Measurements from ENCODE around the gene CRELD1. TPM values are rescaled to one million over a fixed set of nuclear protein-coding genes. Genes with fewer than 3 reads are reported as not detected.

Gene CRELD1
- total and polyA plus RNA-seq, 9 of the 15 experiments (the other 6 are each of a cell fraction or from before 2014, with no cell fraction given) = 3.3 to 25.8 (median 16.5) TPM

DNA sequence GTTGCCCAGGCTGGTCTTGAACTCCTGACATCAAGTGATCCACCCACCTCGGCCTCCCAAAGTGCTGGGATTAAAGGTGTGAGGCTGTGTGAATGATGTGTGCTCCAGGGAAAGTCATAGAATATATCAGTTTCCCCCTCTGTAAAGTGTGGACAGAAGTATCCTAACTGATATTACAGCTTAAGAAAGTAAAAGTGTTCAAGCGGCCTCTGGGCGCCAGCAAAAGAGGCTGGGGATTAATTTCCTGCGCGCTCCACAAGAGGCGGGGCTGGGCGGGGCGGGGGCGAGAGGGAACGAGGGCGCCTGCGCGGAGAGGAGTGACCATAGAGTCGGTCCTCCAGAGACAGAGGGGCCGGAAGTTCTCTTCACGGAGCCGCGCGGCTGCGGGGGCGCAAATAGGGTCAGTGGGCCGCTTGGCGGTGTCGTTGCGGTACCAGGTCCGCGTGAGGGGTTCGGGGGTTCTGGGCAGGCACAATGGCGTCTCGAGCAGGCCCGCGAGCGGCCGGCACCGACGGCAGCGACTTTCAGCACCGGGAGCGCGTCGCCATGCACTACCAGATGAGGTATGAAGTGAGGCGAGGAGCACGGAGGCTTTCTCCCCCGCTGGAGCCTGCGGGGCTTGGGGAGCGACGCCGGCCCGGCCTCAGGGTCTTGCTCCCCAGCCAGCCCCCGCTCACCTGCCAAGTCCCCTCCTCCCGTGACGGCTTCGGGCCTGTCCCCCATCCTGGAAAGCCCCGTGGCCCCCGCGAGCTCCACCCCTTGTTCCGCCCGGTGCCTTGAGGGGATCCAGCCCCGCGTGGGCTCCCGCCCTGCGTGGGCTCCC lies 43.2 kb upstream of the CRELD1 start, which contains the start of gene JAGN1 (continued):
- TF ChIP-seq SAFB (IDR thresholded peaks at IDR 0.05; ENCODE audit: borderline replicate concordance, low read depth, low read length) (peak; percentile 98), TRIM28 (IDR thresholded peaks at IDR 0.05) (peak; percentile 33; the same call in 1 of the 2 replicates), SPI1 (IDR thresholded peaks at IDR 0.05; ENCODE audit: borderline replicate concordance, low read depth, low read length) (no peak), SIN3A (IDR thresholded peaks at IDR 0.05; ENCODE audit: borderline replicate concordance in 2 of 2, control insufficient read depth in 1 of 2, low read depth in 2 of 2, low read length in 2 of 2) (peak; percentile 59 to 80; a peak in 2 of 4 replicates), ZBTB7A (IDR thresholded peaks at IDR 0.05; ENCODE audit: borderline replicate concordance, control insufficient read depth, low read depth, low read length) (peak; percentile 69), MAFK (IDR thresholded peaks at IDR 0.05; ENCODE audit: low read length) (no peak), ZSCAN32 (CRISPR knock-in tag; IDR thresholded peaks at IDR 0.05) (no peak), MCM5 (IDR thresholded peaks at IDR 0.05; ENCODE audit: low read depth) (no peak), MECOM (CRISPR knock-in tag; IDR thresholded peaks at IDR 0.05) (no peak), NCOA4 (IDR thresholded peaks at IDR 0.05; ENCODE audit: partially characterized antibody) (no peak), MCM3 (IDR thresholded peaks at IDR 0.05) (no peak), CBFA2T2 (conservative IDR thresholded peaks at IDR 0.05) (no peak), SIX5 (IDR thresholded peaks at IDR 0.05; ENCODE audit: borderline replicate concordance in 1 of 2, insufficient read depth in 1 of 2, low read depth in 1 of 2, low read length in 2 of 2) (no peak), FIP1L1 (IDR thresholded peaks at IDR 0.05; ENCODE audit: low read depth, low read length, poor library complexity, severe bottlenecking) (peak; percentile 56), SNIP1 (IDR thresholded peaks at IDR 0.05; ENCODE audit: low read depth) (peak; percentile 91), RBFOX2 (IDR thresholded peaks at IDR 0.05; ENCODE audit: low read depth, low read length) (peak; percentile 96), ZNF253 (CRISPR knock-in tag; conservative IDR thresholded peaks at IDR 0.05) (no peak)
- TF ChIP-seq, protein P1, sequence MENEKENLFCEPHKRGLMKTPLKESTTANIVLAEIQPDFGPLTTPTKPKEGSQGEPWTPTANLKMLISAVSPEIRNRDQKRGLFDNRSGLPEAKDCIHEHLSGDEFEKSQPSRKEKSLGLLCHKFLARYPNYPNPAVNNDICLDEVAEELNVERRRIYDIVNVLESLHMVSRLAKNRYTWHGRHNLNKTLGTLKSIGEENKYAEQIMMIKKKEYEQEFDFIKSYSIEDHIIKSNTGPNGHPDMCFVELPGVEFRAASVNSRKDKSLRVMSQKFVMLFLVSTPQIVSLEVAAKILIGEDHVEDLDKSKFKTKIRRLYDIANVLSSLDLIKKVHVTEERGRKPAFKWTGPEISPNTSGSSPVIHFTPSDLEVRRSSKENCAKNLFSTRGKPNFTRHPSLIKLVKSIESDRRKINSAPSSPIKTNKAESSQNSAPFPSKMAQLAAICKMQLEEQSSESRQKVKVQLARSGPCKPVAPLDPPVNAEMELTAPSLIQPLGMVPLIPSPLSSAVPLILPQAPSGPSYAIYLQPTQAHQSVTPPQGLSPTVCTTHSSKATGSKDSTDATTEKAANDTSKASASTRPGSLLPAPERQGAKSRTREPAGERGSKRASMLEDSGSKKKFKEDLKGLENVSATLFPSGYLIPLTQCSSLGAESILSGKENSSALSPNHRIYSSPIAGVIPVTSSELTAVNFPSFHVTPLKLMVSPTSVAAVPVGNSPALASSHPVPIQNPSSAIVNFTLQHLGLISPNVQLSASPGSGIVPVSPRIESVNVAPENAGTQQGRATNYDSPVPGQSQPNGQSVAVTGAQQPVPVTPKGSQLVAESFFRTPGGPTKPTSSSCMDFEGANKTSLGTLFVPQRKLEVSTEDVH (IDR thresholded peaks at IDR 0.05; ENCODE audit: low read depth, partially characterized antibody) = peak; percentile 53
- TF ChIP-seq, protein P2, sequence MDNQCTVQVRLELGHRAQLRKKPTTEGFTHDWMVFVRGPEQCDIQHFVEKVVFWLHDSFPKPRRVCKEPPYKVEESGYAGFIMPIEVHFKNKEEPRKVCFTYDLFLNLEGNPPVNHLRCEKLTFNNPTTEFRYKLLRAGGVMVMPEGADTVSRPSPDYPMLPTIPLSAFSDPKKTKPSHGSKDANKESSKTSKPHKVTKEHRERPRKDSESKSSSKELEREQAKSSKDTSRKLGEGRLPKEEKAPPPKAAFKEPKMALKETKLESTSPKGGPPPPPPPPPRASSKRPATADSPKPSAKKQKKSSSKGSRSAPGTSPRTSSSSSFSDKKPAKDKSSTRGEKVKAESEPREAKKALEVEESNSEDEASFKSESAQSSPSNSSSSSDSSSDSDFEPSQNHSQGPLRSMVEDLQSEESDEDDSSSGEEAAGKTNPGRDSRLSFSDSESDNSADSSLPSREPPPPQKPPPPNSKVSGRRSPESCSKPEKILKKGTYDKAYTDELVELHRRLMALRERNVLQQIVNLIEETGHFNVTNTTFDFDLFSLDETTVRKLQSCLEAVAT (IDR thresholded peaks at IDR 0.05) = peak; percentile 16 to 75; a peak in 2 of 4 replicates
- TF ChIP-seq, protein P3, sequence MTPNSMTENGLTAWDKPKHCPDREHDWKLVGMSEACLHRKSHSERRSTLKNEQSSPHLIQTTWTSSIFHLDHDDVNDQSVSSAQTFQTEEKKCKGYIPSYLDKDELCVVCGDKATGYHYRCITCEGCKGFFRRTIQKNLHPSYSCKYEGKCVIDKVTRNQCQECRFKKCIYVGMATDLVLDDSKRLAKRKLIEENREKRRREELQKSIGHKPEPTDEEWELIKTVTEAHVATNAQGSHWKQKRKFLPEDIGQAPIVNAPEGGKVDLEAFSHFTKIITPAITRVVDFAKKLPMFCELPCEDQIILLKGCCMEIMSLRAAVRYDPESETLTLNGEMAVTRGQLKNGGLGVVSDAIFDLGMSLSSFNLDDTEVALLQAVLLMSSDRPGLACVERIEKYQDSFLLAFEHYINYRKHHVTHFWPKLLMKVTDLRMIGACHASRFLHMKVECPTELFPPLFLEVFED (CRISPR knock-in tag; conservative IDR thresholded peaks at IDR 0.05) = 0 out of 2 replicates have a peak, but pooled peaks have one; percentile 25
- TF ChIP-seq, protein P4, sequence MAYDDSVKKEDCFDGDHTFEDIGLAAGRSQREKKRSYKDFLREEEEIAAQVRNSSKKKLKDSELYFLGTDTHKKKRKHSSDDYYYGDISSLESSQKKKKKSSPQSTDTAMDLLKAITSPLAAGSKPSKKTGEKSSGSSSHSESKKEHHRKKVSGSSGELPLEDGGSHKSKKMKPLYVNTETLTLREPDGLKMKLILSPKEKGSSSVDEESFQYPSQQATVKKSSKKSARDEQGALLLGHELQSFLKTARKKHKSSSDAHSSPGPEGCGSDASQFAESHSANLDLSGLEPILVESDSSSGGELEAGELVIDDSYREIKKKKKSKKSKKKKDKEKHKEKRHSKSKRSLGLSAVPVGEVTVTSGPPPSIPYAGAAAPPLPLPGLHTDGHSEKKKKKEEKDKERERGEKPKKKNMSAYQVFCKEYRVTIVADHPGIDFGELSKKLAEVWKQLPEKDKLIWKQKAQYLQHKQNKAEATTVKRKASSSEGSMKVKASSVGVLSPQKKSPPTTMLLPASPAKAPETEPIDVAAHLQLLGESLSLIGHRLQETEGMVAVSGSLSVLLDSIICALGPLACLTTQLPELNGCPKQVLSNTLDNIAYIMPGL (CRISPR knock-in tag; IDR thresholded peaks at IDR 0.05) = peak; percentile 87; the same call in 1 of the 2 replicates
